GM19023 (cell line): ENCODE data around the gene CRB3.

Experiments
- ATAC-seq: cut with Tn5 transposase; IDR thresholded peaks from one replicate; pipeline ENCODE4 v1.9.1; 2021; ENCODE audit warnings: mild to moderate bottlenecking, moderate library complexity; ENCODE audit not compliant: unreplicated experiment

The CRB3 gene

DNA sequence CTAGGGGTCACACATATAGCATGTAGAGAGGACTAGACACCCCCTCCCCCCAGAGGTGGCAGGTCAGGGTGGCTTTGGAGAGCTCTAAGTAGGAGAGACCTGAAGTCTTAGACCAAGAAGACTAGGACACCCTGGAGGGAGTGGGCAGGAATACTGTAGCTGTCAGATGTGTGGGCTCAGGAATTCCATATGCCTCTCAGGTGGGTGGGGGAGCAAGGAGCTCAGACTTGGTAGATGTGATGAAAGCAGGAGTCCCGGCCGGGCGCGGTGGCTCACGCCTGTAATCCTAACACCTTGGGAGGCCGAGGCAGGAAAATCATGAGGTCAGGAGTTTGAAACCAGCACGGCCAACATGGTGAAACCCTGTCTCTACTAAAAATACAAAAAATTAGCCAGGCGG lies 1.6 kb downstream of the CRB3 start:
- ATAC-seq, result no peak

DNA sequence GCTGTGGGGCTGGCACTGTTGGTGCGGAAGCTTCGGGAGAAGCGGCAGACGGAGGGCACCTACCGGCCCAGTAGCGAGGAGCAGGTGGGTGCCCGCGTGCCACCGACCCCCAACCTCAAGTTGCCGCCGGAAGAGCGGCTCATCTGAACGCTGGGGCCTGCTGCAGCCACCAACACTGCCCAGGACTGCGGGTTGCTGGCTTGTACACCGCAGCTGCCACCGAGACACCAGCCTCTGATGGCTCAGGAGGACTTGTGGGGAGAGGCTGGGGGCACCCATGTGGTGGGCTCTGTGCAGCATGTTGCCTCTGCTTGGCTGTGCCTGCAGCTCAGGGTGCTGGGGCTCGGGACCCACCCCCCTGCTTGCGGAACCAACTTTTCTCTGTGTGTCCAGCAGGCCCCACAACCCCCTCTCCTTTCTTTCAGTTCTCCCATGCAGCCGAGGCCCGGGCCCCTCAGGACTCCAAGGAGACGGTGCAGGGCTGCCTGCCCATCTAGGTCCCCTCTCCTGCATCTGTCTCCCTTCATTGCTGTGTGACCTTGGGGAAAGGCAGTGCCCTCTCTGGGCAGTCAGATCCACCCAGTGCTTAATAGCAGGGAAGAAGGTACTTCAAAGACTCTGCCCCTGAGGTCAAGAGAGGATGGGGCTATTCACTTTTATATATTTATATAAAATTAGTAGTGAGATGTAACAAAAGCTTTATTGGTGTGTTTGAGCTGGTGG lies 2.6 kb downstream of the CRB3 start:
- no peak for ATAC-seq

DNA sequence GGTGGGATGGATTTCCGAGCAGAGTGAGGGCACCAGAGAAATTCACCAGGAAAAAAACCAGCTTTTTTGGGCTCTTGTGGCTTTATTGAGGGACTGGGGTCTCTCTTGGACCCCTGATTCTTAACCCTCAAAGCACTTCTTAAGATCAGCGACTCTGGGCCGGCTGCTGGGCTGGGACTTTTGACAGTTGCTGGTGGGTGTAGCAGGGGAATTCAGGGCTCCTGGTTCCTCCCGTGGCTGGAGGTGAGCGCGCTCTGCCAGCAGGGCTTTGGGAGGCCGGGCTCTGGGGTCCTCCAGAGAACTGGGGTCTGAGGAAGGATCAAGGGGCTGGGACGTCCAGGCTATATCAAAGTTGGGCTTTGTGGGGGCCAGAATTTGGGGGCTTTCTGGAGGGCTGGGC lies 3.3 kb downstream of the CRB3 start:
- ATAC-seq, result no peak

DNA sequence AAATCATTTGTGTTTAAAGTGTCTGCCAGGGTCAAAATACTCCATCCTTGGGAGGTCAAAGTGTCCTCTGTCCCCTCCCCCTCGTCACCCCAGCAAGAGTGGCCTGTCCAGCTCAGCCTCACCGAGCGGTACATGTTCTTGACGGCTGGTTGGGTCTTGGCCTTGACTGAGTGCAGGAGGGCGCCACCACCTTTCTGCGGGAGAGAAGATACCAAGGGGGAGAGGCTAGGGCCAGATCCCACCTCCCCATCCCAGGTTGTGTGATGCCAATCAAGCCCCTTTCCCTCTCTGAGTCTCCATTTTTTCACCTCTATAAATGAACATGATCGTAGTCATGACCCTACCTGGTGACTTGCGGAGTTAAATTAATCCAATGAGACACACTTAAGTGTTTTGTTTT lies 6.1 kb downstream of the CRB3 start:
- ATAC-seq, result no peak

DNA sequence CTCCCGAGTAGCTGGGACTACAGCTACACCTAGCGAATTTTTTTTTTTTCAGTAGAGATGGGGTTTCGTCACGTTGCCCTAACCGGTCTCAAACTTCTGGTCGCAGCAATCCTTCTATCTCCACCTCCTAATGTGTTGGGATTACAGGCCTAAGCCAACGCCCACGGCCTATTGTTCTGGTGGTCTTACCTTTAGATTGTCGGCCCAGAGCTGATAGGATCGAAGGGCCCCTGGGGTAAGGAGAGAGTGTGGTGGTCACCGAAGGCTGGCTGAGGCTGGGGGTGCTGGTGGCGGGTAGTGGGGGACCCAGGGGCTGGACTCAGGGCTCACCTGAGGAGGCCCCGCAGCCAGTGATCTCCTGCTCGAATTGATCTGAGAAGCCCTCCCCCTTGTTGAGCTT lies 7.0 kb downstream of the CRB3 start:
- no peak for ATAC-seq

DNA sequence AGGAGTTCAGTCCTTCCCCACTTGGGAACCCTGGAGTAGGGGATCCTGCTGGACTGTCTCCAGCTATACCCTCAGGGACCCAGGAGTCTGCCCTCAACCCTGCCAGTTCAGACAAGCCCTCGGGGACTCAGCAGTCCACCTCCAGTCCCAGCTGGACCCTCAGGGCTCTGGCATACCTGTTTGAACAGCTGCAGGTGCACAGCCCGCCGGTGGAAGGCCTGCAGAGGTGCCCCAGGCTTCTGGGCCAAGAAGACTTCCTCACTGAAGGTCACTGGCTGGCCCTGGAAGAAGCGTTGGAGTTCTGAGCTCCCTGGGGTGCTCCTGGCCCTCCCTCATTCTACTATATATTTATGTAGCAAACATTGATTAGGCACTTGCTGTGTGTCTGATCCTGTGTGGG lies 8.6 kb downstream of the CRB3 start:
- no peak for ATAC-seq

DNA sequence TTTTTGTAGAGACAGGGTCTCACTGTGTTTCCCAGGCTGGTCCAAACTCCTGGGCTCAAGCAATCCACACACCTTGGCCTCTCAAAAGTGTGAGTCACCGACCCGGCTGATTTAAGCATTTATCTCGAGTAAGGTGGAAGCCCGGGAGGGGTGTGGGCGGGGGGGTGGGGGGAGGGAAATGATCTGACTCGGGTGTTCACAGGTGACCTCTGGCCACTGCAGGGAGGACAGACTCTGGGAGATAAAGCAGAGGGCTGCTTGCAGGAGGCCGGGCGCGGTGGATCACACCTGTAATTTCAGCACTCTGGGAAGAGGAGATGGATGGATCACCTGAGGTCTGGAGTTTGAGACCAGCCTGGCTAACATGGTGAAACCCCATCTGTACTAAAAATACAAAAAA lies 9.6 kb downstream of the CRB3 start:
- no peak for ATAC-seq

DNA sequence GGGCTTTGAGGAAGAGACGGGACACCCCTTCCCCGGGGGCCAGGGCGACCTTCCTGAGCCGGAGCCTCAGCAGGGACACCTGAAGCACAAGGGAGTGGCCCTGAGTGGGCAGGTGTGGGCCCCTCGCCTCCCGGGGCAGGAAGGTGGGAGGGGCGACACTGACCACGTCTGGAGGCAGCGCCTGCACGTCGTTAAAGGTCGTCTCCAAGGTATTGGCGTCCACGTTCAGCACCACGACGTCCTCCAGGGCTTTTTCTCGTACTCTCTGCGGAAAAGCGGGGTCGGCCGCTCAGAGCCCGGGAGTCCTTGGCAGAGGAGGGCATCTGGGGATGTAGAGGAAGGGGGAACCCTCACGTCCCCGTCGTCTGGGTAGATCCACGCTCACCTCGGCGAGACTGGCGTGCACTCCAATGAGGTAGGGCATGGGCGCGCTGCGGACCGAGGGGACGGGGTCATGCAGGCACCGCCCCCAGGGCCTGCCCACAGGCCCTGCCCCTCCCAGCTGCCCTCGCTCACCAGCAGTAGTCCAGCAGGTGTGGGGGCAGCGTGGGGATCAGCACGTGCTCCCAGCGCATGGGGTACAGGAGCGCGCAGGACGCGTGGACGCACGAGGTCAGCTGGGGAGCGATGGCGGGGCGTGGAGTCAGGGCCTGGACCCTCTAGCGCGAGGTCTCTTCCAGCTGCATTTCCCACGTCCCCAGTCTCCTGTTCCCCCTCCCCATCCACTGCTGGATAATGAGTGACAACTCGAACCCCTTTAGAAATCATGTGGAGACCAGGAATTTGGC lies 11.4 kb downstream of the CRB3 start:
- no peak for ATAC-seq

DNA sequence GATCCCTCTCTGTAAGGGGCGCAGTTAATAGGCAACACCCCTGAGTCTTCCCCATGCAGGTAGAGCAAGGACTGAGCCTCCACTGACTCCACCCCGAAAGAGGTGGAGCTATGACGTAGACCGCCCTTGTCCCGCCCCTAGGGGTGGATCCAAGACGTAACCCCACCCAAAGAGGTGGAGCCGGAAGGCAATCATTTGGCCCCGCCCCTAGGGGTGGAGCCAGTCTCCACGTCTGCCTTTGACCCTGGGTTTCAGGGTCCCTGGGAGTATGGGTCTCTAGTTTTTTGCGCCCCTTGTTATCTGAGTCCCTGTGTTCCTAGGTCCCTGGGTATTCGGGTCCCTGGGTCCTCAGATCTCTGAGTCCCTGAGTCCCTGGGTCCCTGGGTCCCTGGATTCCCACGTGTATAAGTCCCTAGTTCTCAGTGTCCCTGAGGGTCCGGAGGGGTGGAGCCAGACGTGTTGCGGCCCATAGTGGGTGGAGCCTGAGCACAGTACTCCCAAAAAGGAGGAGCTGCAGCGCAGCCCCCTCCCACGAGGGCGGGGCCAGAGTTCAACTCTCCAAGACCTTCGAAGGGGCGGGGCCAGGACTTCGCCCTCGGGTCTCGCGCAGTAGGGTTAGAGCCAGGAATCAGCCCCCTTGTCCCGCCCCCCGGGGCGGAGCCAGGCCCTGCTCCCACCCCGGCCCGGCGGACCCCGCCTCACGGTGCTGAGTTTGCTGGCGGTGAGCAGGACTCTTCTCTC lies 12.3 kb downstream of the CRB3 start:
- no peak for ATAC-seq

DNA sequence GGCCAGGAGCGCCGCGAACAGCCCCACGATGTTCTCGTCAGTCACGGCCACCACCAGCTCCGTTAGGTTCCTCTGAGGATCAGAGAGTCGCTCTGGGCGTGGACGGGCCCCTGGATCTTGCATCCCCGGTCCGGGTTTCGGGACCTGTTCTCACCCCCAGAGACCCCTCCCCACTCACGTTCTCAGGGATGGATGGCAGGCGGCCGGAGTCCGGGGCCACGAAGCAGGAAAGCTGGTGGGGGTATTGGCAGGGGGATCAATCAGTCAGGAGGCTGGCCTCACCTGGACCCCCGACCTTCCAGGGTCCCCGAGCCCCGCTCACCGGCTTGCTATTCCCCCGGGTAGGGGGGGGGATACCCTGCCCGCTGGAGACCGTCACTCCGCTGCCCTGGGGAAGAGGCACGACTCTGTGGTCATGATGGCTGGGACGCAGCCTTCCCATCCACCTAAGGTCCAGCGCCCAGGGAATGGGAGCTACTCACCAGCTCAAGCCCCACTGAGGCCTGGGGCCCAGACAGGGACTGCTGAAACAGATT lies 12.9 kb downstream of the CRB3 start:
- ATAC-seq, result no peak

DNA sequence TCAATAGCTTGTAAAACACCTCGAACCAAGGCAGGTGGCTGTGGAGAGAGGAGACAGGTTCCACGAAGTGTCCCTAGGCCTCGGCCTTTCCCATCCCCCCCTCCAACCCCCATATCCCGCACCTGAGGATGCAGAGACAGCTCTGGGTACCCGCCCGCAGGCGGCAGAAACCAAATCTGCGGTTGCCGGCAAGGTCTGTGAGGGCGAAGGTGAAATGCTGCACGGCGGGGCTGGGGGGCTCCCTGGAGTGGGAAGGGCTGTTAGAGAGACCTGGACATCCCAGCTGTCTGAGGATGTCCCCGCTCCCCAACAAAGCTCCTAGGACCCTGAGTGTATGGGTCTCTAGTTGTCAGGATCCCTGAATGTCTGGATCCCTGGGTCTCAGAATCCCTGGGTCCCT lies 14.7 kb downstream of the CRB3 start:
- ATAC-seq, result no peak

DNA sequence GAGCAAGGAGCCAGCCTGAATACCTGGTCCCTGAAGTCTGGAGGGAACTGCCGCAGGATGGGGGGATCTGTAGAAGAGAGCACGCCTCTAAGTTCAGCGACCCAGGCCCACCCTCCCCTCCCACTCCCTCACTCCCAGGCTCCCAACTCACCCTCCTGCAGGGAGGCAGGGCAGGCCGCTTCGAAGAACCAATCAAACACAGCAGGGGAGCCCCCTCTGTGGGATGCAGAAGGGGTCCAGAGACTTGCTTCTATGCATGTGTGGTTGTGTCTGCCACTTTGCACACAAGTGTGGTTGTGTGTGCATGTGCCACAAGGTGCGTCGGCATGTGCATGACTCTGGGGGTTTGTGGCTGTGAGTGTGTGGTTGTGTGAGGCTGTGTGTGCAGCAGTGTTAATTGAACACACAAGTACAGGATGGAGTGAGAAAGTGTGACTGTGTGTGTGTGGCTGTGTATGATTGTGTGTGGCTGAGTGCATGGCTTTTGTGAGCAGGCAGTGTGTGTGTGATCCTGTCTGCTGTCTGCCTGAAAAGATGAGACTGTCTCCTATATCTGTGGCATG lies 15.8 kb downstream of the CRB3 start:
- no peak for ATAC-seq

DNA sequence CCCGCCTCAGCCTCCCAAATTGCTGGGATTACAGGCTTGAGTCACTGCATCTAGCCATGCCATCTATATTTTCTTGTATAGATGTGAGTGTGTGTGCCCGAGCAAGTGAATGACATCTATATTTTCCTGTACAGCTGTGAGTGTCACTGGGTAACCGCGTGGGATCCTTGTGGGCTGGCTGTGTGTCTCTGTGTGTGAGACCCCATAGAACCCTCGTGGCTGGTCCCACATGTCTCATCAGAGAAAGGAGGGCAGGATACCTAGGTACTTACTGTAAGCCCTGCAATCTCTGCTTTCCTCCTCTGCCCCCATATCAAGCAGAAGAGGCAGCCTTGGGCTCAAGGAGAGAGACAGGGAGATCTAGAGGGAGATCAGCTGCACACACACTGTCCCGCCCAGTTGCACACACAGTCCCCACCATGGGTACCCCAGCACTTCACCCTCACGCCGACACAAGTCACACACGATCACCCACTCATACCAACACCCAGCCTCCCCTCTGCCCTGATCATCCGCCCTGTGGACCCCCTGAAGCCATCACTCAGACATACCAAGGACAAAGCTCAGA lies 16.9 kb downstream of the CRB3 start:
- peak; percentile 28 for ATAC-seq

DNA sequence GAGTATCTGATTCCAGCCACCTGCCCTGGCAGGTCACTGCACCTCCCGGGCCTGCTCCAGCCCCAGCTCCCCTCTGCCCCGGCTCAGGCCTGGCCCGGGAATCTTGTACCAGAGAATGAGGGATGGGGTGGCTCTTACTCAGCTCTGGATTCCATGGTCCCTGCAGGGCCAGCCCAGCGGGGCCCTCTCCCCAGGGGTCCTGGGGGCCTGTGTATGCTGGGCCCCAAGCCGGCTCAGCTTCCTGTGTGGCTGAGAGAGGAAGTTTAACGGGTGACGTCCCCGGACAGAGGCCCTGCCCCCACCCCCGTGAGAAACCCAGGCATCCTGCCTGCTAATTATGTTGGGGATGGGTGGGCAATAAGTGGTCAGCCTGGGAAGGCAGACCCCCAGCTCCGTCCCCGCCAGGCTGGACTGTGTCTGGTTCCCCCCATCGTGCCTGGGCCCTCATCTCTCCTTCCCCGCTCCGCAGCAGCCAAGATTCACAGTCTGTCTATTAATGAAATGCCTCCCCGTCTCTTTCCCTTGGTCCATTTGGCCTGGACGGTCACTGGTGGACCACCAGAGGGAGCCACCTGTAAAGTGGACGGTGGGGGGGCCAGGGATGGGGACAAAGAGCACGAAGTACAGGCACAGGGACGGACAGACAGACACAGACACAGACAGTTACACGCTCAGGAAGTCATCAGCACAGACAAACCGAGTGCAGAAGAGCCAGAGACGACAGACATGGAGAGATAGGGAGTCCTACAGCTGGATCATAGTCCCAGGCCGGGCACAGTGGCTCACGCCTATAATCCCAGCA lies 17.7 kb downstream of the CRB3 start, which contains the start of gene DENND1C:
TSS of gene DENND1C (minus strand) at position 247 of the 802 bp plus-strand sequence. CDS start at position 155, 92 bp downstream.
- peak; percentile 64 for ATAC-seq

DNA sequence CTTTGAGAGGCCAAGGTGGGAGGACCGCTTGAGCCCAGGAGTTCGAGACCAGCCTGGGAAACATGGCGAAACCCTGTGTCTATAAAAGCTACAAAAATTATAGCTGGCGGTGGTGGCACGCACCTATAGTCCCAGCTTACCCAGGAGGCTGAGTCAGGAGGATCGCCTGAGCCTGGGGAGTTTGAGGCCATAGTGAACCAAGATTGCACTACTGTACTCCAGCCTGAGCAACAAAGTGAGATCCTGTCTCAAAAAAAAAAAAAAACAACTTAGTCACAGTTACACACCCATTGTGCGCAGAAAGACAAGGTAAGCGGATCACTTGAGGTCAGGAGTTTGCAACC lies 18.2 kb downstream of the CRB3 start:
- ATAC-seq, result no peak

DNA sequence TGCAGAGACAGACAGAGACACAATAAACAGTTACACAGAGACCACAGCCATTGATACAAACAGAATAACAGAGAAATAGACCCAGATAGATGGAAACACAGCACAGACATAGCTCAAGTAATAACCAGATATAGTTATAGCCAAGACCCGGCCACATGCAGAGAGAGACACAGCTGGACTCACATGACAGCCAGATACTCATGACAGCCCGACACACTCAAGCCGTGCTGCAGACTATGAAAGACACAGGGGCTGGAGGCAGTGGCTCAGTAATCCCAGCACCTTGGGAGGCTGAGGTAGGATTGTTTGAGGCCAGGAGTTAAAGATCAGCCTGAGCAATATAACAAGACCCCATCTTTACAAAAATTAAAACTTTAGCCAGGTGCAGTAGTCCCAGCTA lies 19.2 kb downstream of the CRB3 start:
- no peak for ATAC-seq

DNA sequence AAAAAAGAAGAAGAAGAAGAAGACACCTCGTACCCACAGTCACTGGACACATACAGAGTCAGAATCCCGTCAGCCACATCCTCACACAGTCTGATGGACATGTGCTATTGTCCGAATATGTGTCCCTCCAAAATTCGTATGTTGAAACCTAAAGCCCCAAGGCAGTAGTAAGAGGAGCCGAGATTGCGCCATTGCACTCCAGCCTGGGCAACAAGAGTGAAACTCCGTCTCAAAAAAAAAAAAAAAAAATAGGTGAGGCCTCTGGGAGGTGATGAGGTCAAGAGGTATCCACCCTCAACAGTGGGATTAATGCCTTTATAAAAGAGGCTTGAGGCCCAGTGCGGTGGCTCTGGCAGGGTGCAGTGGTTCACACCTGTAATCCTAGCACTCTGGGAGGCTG lies 20.2 kb downstream of the CRB3 start:
- ATAC-seq, result no peak

DNA sequence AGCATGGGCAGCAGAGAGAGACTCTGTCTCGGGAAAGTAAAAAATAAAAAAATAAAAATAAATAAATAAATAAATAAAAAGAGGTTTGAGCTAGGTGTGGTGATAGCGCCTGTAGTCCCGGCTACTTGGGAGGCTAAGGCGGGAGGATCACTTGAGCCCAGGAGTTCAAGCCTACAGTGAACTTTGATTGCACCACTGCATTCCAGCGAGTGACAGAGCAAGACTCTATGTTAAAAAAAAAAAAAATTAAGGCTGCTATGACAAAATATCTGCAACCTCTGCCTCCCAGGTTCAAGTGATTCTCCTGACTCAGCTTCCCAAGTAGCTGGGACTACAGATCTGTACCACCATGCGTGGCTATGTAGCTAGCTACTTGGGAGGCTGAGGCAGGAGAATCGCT lies 20.8 kb downstream of the CRB3 start:
- ATAC-seq, result no peak

DNA sequence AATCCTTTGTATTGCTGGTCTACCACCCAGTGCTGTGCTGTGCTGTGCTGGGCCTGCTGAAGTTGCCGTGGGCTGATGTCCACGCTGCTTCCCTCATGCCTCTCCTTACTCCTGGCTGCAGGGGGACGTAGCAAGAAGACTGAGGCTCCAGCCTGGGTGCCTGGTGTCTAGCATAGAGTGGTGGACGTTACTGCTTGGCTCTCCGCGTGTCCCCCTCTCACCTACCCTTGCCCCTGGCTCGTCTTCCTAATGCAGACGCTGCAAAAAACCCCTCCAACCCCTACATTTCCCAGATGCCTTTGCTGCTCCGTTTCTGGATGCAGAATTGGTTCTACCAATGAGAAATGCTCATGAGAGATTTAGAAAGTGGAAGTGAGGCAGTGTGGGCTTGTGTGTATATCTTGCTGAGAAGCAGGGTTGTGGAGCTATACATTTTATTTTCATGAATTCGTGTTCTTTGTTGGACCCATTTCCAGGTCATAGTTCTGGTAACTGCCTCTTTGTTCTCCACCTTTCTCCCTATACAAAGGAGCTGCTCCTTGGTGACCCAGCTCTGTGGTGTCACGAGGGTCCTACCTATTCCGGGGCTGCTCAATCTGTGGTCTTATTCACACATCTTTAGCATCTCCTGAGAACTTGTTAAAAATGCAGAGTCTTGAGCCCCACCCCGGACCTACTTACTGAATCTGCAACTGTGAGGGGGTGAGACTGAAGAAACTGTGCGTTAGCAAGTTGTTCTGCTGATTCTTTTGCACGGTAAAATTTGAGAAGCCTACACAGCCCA lies 25.4 kb downstream of the CRB3 start:
- peak; percentile 67 for ATAC-seq
